Heart right ventricle (tissue), 16 donors: ENCODE results near the gene IQSEC3. TPM values are rescaled to one million over a fixed set of nuclear protein-coding genes. Genes with fewer than 3 reads are reported as not detected.

Experiments
- ATAC-seq, 8 donors: fragments of 200-7000 bp; cut with Tn5 transposase; one replicate each; pipeline ENCODE4 v1.9.1; 2020; ENCODE audit warnings: mild to moderate bottlenecking in 8 of 8, moderate library complexity in 8 of 8, moderate number of reproducible peaks in 1 of 8
- DNase-seq, 2 donors: peaks; one replicate each; pipeline ENCODE4 v3.0.0-alpha.2; 2020
- H3K27ac ChIP-seq, 10 donors: fragments of 200-600 bp; sonication (generic) in 2 of 10; one replicate each; pipeline versions ENCODE4 v1.5.0 to v1.8.0; 2020 to 2022; ENCODE audit warnings: mild to moderate bottlenecking in 3 of 10
- H3K27me3 ChIP-seq, 7 donors: fragments of 200-600 bp; one replicate each; pipeline ENCODE4 v1.8.0; 2021 to 2022; ENCODE audit warnings: mild to moderate bottlenecking in 2 of 7
- H3K36me3 ChIP-seq, 9 donors: fragments of 200-600 bp; sonication (generic) in 1 of 9; one replicate each; pipeline versions ENCODE4 v1.5.0 to v1.8.0; 2020 to 2022; ENCODE audit warnings: mild to moderate bottlenecking in 2 of 9
- H3K4me1 ChIP-seq, 9 donors: fragments of 200-600 bp; sonication (generic) in 1 of 9; one replicate each; pipeline versions ENCODE4 v1.5.0 to v1.8.0; 2020 to 2022; ENCODE audit warnings: mild to moderate bottlenecking in 4 of 9
- H3K4me3 ChIP-seq, 10 donors: fragments of 200-600 bp; sonication (generic) in 2 of 10; one replicate each; pipeline versions ENCODE4 v1.5.0 to v1.8.0; 2020 to 2022; ENCODE audit warnings: mild to moderate bottlenecking in 7 of 10, moderate library complexity in 2 of 10
- H3K9me3 ChIP-seq, 11 donors: fragments of 200-600 bp in 10 of 11; sonication (generic) in 2 of 11; one replicate each; pipeline versions ENCODE4 v1.5.0 to v1.8.0; 2013 to 2022; ENCODE audit warnings: mild to moderate bottlenecking in 2 of 11, control low read depth in 1 of 11, moderate library complexity in 1 of 11
- WGBS, 2 donors: extraction: QIAGEN DNeasy Blood & Tissue Kit; methylation state at CpG; one replicate each; pipeline ENCODE4 v1.1.7; 2013; ENCODE audit warnings: inconsistent platforms in 1 of 2; 5-methylcytosine and 5-hydroxymethylcytosine counted together
- intact Hi-C, 10 donors: fragments of 100-400 bp; cut with DNase I; formaldehyde crosslinking; loops; one replicate each; pipeline versions ENCODE4 v1.11.1 to v1.14.2; 2022
- polyA plus RNA-seq, 2 donors: library from polyadenylated mRNA; stranded (reverse); fragments of 200-250 nt; gene quantifications; one replicate each; pipeline ENCODE4 v1.2.3, GENCODE V29; 2013
- total RNA-seq, 10 donors: library from RNA; stranded (reverse); fragmentation: NEBNext Ultra II Directional in 3 of 10; extraction: Animal tissue kit (Norgen Biotek cat#: 25700) in 3 of 10; gene quantifications; one replicate each; pipeline versions ENCODE4 v1.2.1 to v1.2.4, GENCODE V29; 2021 to 2023
- TF ChIP-seq, protein P1 (sequence below), 9 donors: fragments of 200-600 bp; sonication (generic) in 2 of 9; IDR thresholded peaks; one replicate each; pipeline versions ENCODE4 v1.5.0 to v1.8.0; 2021 to 2022; ENCODE audit warnings: antibody characterized with exemption in 9 of 9, mild to moderate bottlenecking in 5 of 9, moderate library complexity in 1 of 9
- donor health status: Arrhythmogenic right ventricular cardiomyopathy.
- donor health status: ischemic (EF 13 %, LVEDD 7.1; RV severe dilation, severe dysfunction).
- donor health status: healthy with polysubstance abuse.
- donor health status: DM: no; HTN: yes; CAD: no.
- donor health status: DM: no; HTN: no; CAD: no.
- donor health status: ischemic (EF 25% LVEDD 6.9; RV normal size, moderate dysfunction).
- donor health status: ischemic (EF 25% LVEDD 5.7; RV mildly dilated, moderate dysfunction).
- donor health status: healthy.
- donor health status: DM: yes; HTN: yes; CAD: no.
- donor health status: Ischemic cardiomyopathy.
- donor health status: ischemic (EF 35%, LVEDD 5.7; RV mildly dilated, moderate dysfunction).
- donor health status: nonischemic (EF 11% LVEDD 7.7; RV severe dilation, severe dysfunction).
- donor health status: DM: yes; HTN: yes; CAD: no.
- donor health status: PGD.
- donor health status: ischemic (EF 29% LVEDD 5.4; RV normal size, mild dysfunction).
- donor health status: nonischemic (EF 23%, LVEDD 6.1; RV moderate dilation, normal function).

IQSEC3 gene
- total and polyA plus RNA-seq, 12 donors: 0.30 to 2.7 (median 1.1) TPM

DNA sequence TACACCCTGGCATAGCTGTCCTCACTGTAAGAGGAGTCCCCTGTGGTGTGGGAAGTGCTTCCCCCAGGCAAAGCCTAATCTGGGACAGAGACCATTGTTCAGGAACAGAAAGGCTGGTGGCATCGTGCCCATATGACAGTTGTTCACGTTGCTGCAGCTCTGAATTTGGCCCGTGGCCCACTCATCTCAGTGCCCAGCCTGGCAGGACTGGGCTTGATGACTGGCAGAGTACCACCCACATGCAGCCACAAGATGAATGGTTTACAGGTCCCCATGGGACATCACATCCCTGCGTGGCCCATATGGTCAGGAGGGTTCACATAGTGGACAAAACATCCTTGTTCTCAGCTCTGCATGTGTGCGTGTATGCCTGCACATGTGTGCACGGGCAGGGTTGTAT is 17.5 kb downstream of the IQSEC3 start:
- WGBS, 2 donors: 54 to 61% methylated on average over 6 of the region's 6 CpGs
- H3K9me3 ChIP-seq: peaks cover 0 to 7% (median 0%) of the 10 kb centered on the region in 11 donors
- H3K27me3 ChIP-seq: peaks cover 0 to 43% (median 27%) of the 10 kb centered on the region in 7 donors
- no peaks in the 10 kb centered on the region for H3K4me1 ChIP-seq
- no peak overlapping the region for H3K27ac ChIP-seq
- no peak overlapping the region for H3K4me3 ChIP-seq
- no peaks in the 10 kb centered on the region for H3K36me3 ChIP-seq
- TF ChIP-seq, protein P1, sequence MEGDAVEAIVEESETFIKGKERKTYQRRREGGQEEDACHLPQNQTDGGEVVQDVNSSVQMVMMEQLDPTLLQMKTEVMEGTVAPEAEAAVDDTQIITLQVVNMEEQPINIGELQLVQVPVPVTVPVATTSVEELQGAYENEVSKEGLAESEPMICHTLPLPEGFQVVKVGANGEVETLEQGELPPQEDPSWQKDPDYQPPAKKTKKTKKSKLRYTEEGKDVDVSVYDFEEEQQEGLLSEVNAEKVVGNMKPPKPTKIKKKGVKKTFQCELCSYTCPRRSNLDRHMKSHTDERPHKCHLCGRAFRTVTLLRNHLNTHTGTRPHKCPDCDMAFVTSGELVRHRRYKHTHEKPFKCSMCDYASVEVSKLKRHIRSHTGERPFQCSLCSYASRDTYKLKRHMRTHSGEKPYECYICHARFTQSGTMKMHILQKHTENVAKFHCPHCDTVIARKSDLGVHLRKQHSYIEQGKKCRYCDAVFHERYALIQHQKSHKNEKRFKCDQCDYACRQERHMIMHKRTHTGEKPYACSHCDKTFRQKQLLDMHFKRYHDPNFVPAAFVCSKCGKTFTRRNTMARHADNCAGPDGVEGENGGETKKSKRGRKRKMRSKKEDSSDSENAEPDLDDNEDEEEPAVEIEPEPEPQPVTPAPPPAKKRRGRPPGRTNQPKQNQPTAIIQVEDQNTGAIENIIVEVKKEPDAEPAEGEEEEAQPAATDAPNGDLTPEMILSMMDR (IDR thresholded peaks at IDR 0.05): no peak
- DNase-seq (no peak), ATAC-seq (no peak)
- intact Hi-C loops: no loop called here

DNA sequence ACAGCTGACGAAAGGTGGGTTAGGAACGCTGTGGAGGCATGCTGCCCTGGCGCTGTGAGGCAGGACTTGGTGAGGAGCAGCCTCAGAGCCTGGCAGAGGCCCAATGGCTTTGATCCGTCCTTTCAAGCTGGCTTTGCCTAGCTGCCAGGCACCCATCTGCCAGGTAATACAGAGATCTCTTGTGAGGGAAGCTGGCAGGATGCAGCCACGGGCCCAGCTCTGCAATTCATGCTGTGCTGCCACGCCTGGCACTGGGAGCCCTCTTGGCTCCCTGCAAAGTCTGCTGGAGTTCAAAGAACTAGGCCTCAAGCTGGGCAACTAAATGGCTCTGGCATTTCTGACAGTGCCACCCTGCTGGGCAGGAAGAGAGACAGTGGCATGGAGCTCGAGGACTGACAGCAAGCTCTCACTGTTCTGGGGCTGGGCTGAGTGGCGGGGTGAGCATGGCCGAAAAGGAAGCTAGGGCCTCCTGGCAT is 18.7 kb downstream of the IQSEC3 start:
- TF ChIP-seq, protein P1 (IDR thresholded peaks at IDR 0.05): no peak
- intact Hi-C loops: no loop called here
- Histone ChIP-seq H3K36me3 (no peaks in the 10 kb centered on the region), H3K9me3 (peaks cover 0 to 18% (median 9%) of the 10 kb centered on the region in 11 donors), H3K4me1 (no peaks in the 10 kb centered on the region), H3K27ac (no peak overlapping the region), H3K4me3 (no peak overlapping the region), H3K27me3 (peaks cover 0 to 31% (median 16%) of the 10 kb centered on the region in 7 donors)
- WGBS, 2 donors: 74 to 78% methylated on average over 9 of the region's 9 CpGs
- DNase-seq (no peak), ATAC-seq (no peak)

DNA sequence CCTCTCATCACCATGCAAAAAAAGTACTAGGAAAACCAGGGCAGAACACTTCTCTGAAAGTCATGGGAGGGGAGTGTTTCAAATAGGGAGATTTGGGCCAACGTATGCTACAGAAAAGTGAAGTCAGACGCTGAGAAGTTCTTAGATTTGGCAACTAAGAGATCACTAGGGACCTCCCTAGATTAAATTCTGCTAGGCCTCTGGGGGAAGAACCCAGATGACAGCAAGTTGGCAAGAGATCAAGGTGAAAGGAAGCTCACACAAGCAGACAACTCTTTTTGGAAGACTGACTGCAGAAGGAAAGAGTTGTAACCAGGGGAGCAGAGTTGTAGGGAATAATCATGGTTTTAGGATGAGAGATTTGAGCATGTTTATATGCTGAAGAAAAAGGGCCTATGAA is 20.7 kb downstream of the IQSEC3 start:
- intact Hi-C loops: no loop called here
- ATAC-seq (no peak), DNase-seq (no peak)
- H3K4me3 ChIP-seq: no peak overlapping the region
- no peaks in the 10 kb centered on the region for H3K4me1 ChIP-seq
- H3K9me3 ChIP-seq: peaks cover 0 to 20% (median 11%) of the 10 kb centered on the region in 11 donors
- H3K27me3 ChIP-seq: peaks cover 0 to 18% (median 5%) of the 10 kb centered on the region in 7 donors
- no peak overlapping the region for H3K27ac ChIP-seq
- 33 to 45% methylated on average over 2 of the region's 2 CpGs for WGBS, 2 donors
- no peaks in the 10 kb centered on the region for H3K36me3 ChIP-seq
- TF ChIP-seq, protein P1 (IDR thresholded peaks at IDR 0.05): no peak

DNA sequence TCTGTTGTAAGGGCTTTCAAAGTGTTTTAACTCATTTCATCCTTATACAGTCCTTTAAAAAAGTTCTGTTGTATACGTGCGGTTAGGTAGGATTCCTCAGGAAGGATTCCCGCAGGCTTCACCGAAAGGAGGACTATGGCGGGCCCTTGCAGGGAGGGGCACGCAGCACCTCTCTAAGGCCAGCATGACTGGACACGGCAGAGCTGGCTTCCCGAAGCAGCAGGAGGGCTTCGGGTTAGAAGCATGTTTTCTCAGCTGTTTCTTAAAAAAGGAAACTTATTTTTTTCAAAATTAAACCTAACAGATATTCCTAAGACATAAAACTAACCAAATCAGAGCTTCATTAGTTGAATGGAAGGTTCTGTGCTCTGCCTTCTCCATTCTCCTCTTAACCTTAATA is 21.3 kb downstream of the IQSEC3 start:
- WGBS, 2 donors: 80 to 85% methylated on average over 9 of the region's 9 CpGs
- intact Hi-C loops: no loop called here
- H3K27ac ChIP-seq: no peak overlapping the region
- H3K27me3 ChIP-seq: peaks cover 0 to 13% (median under 1%) of the 10 kb centered on the region in 7 donors
- H3K4me1 ChIP-seq: no peaks in the 10 kb centered on the region
- TF ChIP-seq, protein P1 (IDR thresholded peaks at IDR 0.05): no peak
- DNase-seq (no peak), ATAC-seq (no peak)
- no peak overlapping the region for H3K4me3 ChIP-seq
- peaks cover 0 to 20% (median 11%) of the 10 kb centered on the region in 11 donors for H3K9me3 ChIP-seq
- H3K36me3 ChIP-seq: no peaks in the 10 kb centered on the region
